GM12873 (cell line): ENCODE measurements around the gene SUGCT.

ENCODE experiments used
- CTCF ChIP-seq: IDR thresholded peaks from 2 replicates; pipeline ENCODE4 v1.5.1; 2012; ENCODE audit warnings: low read depth, mild to moderate bottlenecking, moderate library complexity, low read length, control low read depth; ENCODE audit not compliant: insufficient read depth; ENCODE audit errors: missing control alignments

SUGCT gene

GRCh38 chr7:40492946-40493345 is 358.1 kb downstream of the SUGCT start:
- no peak for TF ChIP-seq CTCF

DNA sequence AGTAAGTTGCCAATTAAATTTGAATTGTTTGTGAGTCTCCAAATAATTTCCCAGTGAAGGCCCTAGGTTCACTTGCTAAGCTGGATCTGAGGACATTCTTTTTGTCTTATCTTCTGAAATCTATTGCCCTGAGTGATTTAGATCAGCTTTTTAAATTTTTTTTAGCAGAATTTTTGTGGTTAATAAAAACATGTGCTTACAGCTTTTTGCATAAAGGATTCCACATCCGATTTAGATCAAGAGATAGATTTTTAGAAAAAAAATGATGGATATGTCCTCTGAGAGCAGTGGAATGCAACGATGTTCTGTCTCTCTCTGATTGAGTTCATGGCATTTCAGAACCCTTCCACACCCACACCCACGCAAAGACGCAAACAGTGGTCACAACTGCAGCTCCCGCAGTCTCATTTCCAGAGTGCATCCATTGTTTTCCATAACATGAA is 358.8 kb downstream of the SUGCT start:
- TF ChIP-seq CTCF = no peak

DNA sequence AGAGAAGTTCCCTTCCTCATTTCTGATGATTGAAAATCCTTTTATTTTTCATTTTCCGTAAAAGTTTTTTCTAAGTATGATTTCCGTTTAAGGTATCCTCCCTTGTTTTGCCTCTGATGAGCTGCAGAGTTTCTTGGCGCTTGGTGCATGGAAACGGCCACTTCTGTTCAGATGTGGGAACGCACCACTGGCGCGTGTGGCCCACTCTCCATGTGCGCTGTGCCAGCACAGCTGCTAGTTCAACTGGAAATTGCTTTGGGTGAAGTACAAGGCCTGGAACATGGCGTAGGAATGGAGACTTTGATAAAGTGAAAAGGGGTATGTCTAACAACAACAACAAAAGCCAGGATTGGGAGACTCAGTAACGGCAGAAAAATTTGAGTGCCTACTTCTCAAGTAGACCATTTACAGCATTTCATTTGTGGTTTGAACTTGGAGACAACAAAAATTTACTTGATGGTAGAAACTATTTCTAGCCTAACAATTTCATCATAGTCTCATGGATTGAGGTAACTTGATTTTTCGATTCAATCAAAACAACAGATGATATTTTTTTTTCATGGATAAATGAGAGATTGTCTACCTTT is 364.2 kb downstream of the SUGCT start:
- no peak for TF ChIP-seq CTCF

DNA sequence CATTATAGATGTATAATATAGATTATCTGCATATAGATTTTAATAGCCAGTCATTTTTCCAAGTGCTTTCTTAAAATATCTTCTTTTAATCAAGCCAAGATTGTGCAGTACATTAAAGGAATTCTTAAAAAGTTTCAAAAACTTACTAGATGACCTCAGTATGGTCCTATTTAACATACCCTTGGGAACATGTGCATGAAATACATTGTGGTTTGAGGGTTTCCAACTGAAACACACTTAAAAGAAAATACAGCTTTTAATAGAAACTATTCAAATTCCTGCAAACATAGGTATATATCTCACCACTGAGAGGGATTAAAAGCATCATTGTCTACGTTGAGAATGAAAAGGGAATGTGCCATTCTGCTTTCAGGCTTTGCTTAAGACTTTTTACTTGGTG is 364.9 kb downstream of the SUGCT start:
- no peak for TF ChIP-seq CTCF

GRCh38 chr7:40500219-40500618 is 365.4 kb downstream of the SUGCT start:
- TF ChIP-seq CTCF = no peak

GRCh38 chr7:40502359-40502758 is 367.6 kb downstream of the SUGCT start:
- TF ChIP-seq CTCF = no peak

DNA sequence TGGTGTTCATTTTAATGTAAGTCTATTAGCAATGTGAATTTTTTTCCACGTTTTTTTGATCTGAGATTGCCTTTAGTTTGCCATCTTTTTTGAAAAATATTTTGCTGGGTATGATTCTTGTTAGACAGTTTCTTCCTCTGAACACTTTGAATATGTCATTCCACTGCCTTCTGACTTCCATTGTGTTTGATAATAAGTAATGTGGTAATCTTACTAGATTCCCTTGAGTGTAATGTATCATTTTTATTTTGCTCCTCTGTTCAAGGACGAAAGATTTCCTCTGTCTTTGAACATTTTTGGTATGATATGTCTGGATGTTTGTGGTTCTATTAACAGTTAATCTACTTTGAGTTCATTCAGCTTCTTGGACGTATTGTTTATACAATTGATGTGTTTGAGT is 371.4 kb downstream of the SUGCT start:
- TF ChIP-seq CTCF = no peak
